GM06990 (cell line): ENCODE data around the gene TMEM150C.
"Not testable (repeated sequence)": the region's sequence is repeated elsewhere in the genome, so short reads cannot be mapped to it uniquely, and the experiment has no call there.

ENCODE experiments used
- DNase-seq: peaks from one replicate; pipeline ENCODE4 v3.0.0-alpha.2; 2011; ENCODE audit not compliant: insufficient read length; ENCODE audit errors: extremely low read depth
- H3K27me3 ChIP-seq: replicated peaks from 2 replicates; pipeline ENCODE4 v1.6.0; 2011; ENCODE audit warnings: low read length; ENCODE audit not compliant: control insufficient read depth, insufficient read depth
- H3K36me3 ChIP-seq: 2 replicates; pipeline ENCODE4 v1.5.1; 2011; ENCODE audit warnings: low read length; ENCODE audit not compliant: control insufficient read depth, insufficient read depth
- H3K4me3 ChIP-seq: replicated peaks from 2 replicates; pipeline ENCODE4 v1.5.1; 2011; ENCODE audit warnings: low read depth, mild to moderate bottlenecking, control low read depth, low read length
- TF ChIP-seq, protein P1 (sequence below): IDR thresholded peaks from 2 replicates; pipeline ENCODE4 v1.5.1; 2011; ENCODE audit warnings: low read length, control low read depth, mild to moderate bottlenecking, inconsistent platforms; ENCODE audit not compliant: insufficient read depth, poor library complexity, severe bottlenecking

The TMEM150C gene

GRCh38 chr4:82481506-82481840 is 80.3 kb downstream of the TMEM150C start:
- Histone ChIP-seq H3K27me3 (no peaks in the 10 kb centered on the region), H3K36me3 (peaks cover 2% of the 10 kb centered on the region), H3K4me3 (no peak overlapping the region)
- TF ChIP-seq, protein P1, sequence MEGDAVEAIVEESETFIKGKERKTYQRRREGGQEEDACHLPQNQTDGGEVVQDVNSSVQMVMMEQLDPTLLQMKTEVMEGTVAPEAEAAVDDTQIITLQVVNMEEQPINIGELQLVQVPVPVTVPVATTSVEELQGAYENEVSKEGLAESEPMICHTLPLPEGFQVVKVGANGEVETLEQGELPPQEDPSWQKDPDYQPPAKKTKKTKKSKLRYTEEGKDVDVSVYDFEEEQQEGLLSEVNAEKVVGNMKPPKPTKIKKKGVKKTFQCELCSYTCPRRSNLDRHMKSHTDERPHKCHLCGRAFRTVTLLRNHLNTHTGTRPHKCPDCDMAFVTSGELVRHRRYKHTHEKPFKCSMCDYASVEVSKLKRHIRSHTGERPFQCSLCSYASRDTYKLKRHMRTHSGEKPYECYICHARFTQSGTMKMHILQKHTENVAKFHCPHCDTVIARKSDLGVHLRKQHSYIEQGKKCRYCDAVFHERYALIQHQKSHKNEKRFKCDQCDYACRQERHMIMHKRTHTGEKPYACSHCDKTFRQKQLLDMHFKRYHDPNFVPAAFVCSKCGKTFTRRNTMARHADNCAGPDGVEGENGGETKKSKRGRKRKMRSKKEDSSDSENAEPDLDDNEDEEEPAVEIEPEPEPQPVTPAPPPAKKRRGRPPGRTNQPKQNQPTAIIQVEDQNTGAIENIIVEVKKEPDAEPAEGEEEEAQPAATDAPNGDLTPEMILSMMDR = no peak
- no peak for DNase-seq

- Histone ChIP-seq H3K36me3 (peaks cover 2% of the 10 kb centered on the region), H3K4me3 (no peak overlapping the region), H3K27me3 (no peaks in the 10 kb centered on the region)
- TF ChIP-seq, protein P1 = no peak
- no peak for DNase-seq
Measured at GRCh38 chr4:82480771-82481505, 80.8 kb downstream of the TMEM150C start.

GRCh38 chr4:82479562-82479961 is 82.2 kb downstream of the TMEM150C start:
- H3K36me3 ChIP-seq = peaks cover 2% of the 10 kb centered on the region
- no peak overlapping the region for H3K4me3 ChIP-seq
- TF ChIP-seq, protein P1 = no peak
- DNase-seq = no peak
- no peaks in the 10 kb centered on the region for H3K27me3 ChIP-seq

- H3K4me3 ChIP-seq, DNase-seq, H3K27me3 ChIP-seq, H3K36me3 ChIP-seq: not testable (repeated sequence)
Measured at GRCh38 chr4:82477469-82477868, 84.3 kb downstream of the TMEM150C start.

GRCh38 chr4:82475931-82476330 is 85.9 kb downstream of the TMEM150C start:
- not testable (repeated sequence) for H3K4me3 ChIP-seq, DNase-seq, H3K27me3 ChIP-seq, H3K36me3 ChIP-seq

GRCh38 chr4:82473621-82474164 is 88.1 kb downstream of the TMEM150C start:
- TF ChIP-seq, protein P1 = no peak
- no peak overlapping the region for H3K4me3 ChIP-seq
- DNase-seq = no peak
- no peaks in the 10 kb centered on the region for H3K27me3 ChIP-seq
- no peaks in the 10 kb centered on the region for H3K36me3 ChIP-seq

- H3K36me3 ChIP-seq, H3K27me3 ChIP-seq, H3K4me3 ChIP-seq, DNase-seq: not testable (repeated sequence)
Measured at GRCh38 chr4:82473080-82473479, 88.7 kb downstream of the TMEM150C start.
